WTC11 (cell line): ENCODE data around the gene SYTL1. TPM values are rescaled to one million over a fixed set of nuclear protein-coding genes. Genes with fewer than 3 reads are reported as not detected.

Experiments
- ATAC-seq: fragments of 200-7000 bp; cut with Tn5 transposase; 2 replicates; pipeline ENCODE4 v1.10.0; 2021; ENCODE audit warnings: mild to moderate bottlenecking, moderate library complexity
- CTCF ChIA-PET: fragments of 300-600 bp; sonication (Branson Sonifier 250); formaldehyde crosslinking; loops from one replicate; lab custom pipeline; 2021; ENCODE audit warnings: antibody characterized with exemption; lab: Charles Lee
- POLR2A ChIA-PET: fragments of 350-600 bp; sonication (Branson Sonifier 250); formaldehyde crosslinking; loops from one replicate; lab custom pipeline; 2021; ENCODE audit warnings: antibody characterized with exemption; lab: Charles Lee
- DNase-seq: peaks from one replicate; pipeline ENCODE4 v3.0.0; 2021; ENCODE audit warnings: low spot score
- H3K27ac Mint-ChIP-seq: 2 replicates; pipeline ENCODE4 v1.8.0; 2021; ENCODE audit warnings: mixed read lengths
- H3K27me3 Mint-ChIP-seq: 2 replicates; pipeline ENCODE4 v1.8.0; 2021; ENCODE audit warnings: low read depth, mild to moderate bottlenecking, moderate library complexity, mixed read lengths
- H3K36me3 Mint-ChIP-seq: 2 replicates; pipeline ENCODE4 v1.8.0; 2021; ENCODE audit warnings: mixed read lengths
- H3K4me1 Mint-ChIP-seq: 2 replicates; pipeline ENCODE4 v1.8.0; 2022; ENCODE audit warnings: mixed read lengths
- H3K4me3 Mint-ChIP-seq: 2 replicates; pipeline ENCODE4 v1.8.0; 2021; ENCODE audit warnings: mild to moderate bottlenecking, moderate library complexity, mixed read lengths
- H3K9me3 Mint-ChIP-seq: 2 replicates; pipeline ENCODE4 v1.8.0; 2021; ENCODE audit warnings: mixed read lengths
- CREM ChIP-seq: sonication (generic); formaldehyde crosslinking; IDR thresholded peaks from 2 replicates; pipeline ENCODE4 v1.8.1; 2022; ENCODE audit warnings: mild to moderate bottlenecking, missing genetic modification reagents, moderate library complexity
- EMX1 ChIP-seq: fragments of 250-450 bp; sonication (Bioruptor Pico); IDR thresholded peaks from 2 replicates; pipeline ENCODE4 v1.8.0; 2021; ENCODE audit warnings: mild to moderate bottlenecking
- ETV6 ChIP-seq: sonication (generic); formaldehyde crosslinking; IDR thresholded peaks from 2 replicates; pipeline ENCODE4 v1.8.1; 2022; ENCODE audit warnings: mild to moderate bottlenecking, missing genetic modification reagents
- FOXJ3 ChIP-seq: sonication (generic); formaldehyde crosslinking; IDR thresholded peaks from 2 replicates; pipeline ENCODE4 v1.9.0; 2021; ENCODE audit warnings: missing genetic modification reagents, mild to moderate bottlenecking, borderline replicate concordance
- FOXP1 ChIP-seq: sonication (generic); formaldehyde crosslinking; IDR thresholded peaks from 2 replicates; pipeline ENCODE4 v1.8.0; 2022; ENCODE audit warnings: missing genetic modification reagents, mild to moderate bottlenecking, moderate library complexity, borderline replicate concordance
- GABPB1 ChIP-seq: sonication (generic); formaldehyde crosslinking; IDR thresholded peaks from 2 replicates; pipeline ENCODE4 v1.8.1; 2023; ENCODE audit warnings: mild to moderate bottlenecking, missing genetic modification reagents
- KAT7 ChIP-seq: sonication (generic); formaldehyde crosslinking; IDR thresholded peaks from 2 replicates; pipeline ENCODE4 v1.8.1; 2023; ENCODE audit warnings: missing genetic modification reagents, mild to moderate bottlenecking, borderline replicate concordance
- NFYB ChIP-seq: sonication (generic); formaldehyde crosslinking; conservative IDR thresholded peaks from 2 replicates; pipeline ENCODE4 v1.8.0; 2022; ENCODE audit warnings: low read depth, missing genetic modification reagents
- SMAD3 ChIP-seq: sonication (generic); formaldehyde crosslinking; IDR thresholded peaks from 2 replicates; pipeline ENCODE4 v1.8.0; 2022; ENCODE audit warnings: missing genetic modification reagents, mild to moderate bottlenecking, borderline replicate concordance
- SP1 ChIP-seq: sonication (generic); formaldehyde crosslinking; conservative IDR thresholded peaks from 2 replicates; pipeline ENCODE4 v1.8.1; 2022; ENCODE audit warnings: missing genetic modification reagents
- TEAD1 ChIP-seq: sonication (generic); formaldehyde crosslinking; IDR thresholded peaks from 2 replicates; pipeline ENCODE4 v1.8.0; 2022; ENCODE audit warnings: mild to moderate bottlenecking, missing genetic modification reagents
- TP53 ChIP-seq: sonication (generic); formaldehyde crosslinking; IDR thresholded peaks from 2 replicates; pipeline ENCODE4 v1.8.1; 2023; ENCODE audit warnings: mild to moderate bottlenecking, missing genetic modification reagents
- ZBTB21 ChIP-seq: sonication (generic); formaldehyde crosslinking; IDR thresholded peaks from 2 replicates; pipeline ENCODE4 v1.8.1; 2023; ENCODE audit warnings: mild to moderate bottlenecking, missing genetic modification reagents, borderline replicate concordance
- ZNF232 ChIP-seq: sonication (generic); formaldehyde crosslinking; IDR thresholded peaks from 2 replicates; pipeline ENCODE4 v1.8.0; 2022; ENCODE audit warnings: mild to moderate bottlenecking, missing genetic modification reagents
- ZNF396 ChIP-seq: fragments of 250-450 bp; sonication (Bioruptor Pico); IDR thresholded peaks from 2 replicates; pipeline ENCODE4 v1.8.0; 2021; ENCODE audit warnings: mild to moderate bottlenecking, moderate library complexity, borderline replicate concordance
- ZNF416 ChIP-seq: fragments of 250-450 bp; sonication (Bioruptor Pico); IDR thresholded peaks from 2 replicates; pipeline ENCODE4 v1.9.0; 2021; ENCODE audit warnings: mild to moderate bottlenecking, inconsistent platforms
- total RNA-seq: library from RNA; stranded (reverse); gene quantifications from 3 replicates; pipeline ENCODE4 v1.2.3, GENCODE V29; 2021
- TF ChIP-seq, protein P1 (sequence below): sonication (generic); formaldehyde crosslinking; IDR thresholded peaks from 2 replicates; pipeline ENCODE4 v1.8.1; 2023; ENCODE audit warnings: mild to moderate bottlenecking, missing genetic modification reagents, moderate library complexity
- TF ChIP-seq, protein P2 (sequence below): sonication (generic); formaldehyde crosslinking; IDR thresholded peaks from 2 replicates; pipeline ENCODE4 v1.8.1; 2023; ENCODE audit warnings: mild to moderate bottlenecking, missing genetic modification reagents
- TF ChIP-seq, protein P3 (sequence below): sonication (generic); formaldehyde crosslinking; IDR thresholded peaks from 2 replicates; pipeline ENCODE4 v1.8.1; 2022; ENCODE audit warnings: mild to moderate bottlenecking, moderate library complexity, missing genetic modification reagents
- TF ChIP-seq, protein P4 (sequence below): fragments of 200-600 bp; IDR thresholded peaks from 2 replicates; pipeline ENCODE4 v1.8.0; 2022; ENCODE audit warnings: antibody characterized with exemption
- TF ChIP-seq, protein P5 (sequence below): sonication (generic); formaldehyde crosslinking; IDR thresholded peaks from 2 replicates; pipeline ENCODE4 v1.8.0; 2022; ENCODE audit warnings: mild to moderate bottlenecking, missing genetic modification reagents
- TF ChIP-seq, protein P6 (sequence below): sonication (generic); formaldehyde crosslinking; conservative IDR thresholded peaks from 2 replicates; pipeline ENCODE4 v1.8.1; 2023; ENCODE audit warnings: mild to moderate bottlenecking, low read depth, missing genetic modification reagents, moderate library complexity

The SYTL1 gene
- total RNA-seq, 1 experiment from 2014 or later = 18.0 TPM

DNA sequence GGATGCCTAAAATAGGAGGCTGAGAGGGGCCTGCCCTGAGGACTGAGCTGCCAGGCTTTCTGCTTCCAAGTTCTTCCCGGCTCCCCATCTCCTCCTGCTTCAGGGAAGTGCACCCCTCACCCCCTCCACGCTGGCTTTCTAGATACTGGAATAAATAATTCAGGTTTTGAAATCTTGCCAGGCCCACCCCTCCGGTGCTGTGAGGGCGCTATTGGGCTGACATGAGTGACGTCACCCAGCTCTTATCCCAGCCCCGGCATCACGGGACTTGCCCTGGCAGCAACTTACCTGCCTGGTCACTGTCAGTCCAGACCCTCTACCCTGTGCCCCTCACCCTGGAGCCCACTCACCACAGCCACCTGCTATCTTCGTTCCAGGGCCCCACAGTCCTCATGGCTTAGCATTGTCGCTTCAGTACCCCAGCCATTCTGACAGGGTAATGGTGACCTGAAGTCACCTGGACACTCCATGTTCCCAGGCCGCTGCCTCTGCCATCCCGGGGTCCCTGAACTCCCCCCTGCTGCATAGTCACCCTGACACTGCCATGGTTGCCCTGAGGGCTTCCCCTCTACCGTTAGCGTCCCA is 49.8 kb downstream of the SYTL1 start:
- peak overlapping the region; percentile 95 for H3K27ac Mint-ChIP-seq
- DNase-seq = peak; percentile 69
- ATAC-seq = peak; percentile 15
- H3K4me3 Mint-ChIP-seq = peak overlapping the region; percentile 73
- H3K27me3 Mint-ChIP-seq = peaks cover 10% of the 10 kb centered on the region
- peaks cover 18% of the 10 kb centered on the region for H3K4me1 Mint-ChIP-seq
- ChIA-PET POLR2A (interaction anchor here (0.9 to 2.1 kb wide), 3 partner anchors 9 to 41 kb away, joined by 3 to 7 read pairs (median 4); partner anchors contain the start of genes CD164L2 and MAP3K6), CTCF (interaction anchor here (0.7 to 13.1 kb wide), 40 partner anchors 9 to 347 kb away, joined by 3 to 260 read pairs (median 6); partner anchors contain the start of genes CD164L2, FAM76A, MAP3K6 and SYTL1)
- no peaks in the 10 kb centered on the region for H3K9me3 Mint-ChIP-seq
- H3K36me3 Mint-ChIP-seq = no peaks in the 10 kb centered on the region
- TF ChIP-seq, protein P1, sequence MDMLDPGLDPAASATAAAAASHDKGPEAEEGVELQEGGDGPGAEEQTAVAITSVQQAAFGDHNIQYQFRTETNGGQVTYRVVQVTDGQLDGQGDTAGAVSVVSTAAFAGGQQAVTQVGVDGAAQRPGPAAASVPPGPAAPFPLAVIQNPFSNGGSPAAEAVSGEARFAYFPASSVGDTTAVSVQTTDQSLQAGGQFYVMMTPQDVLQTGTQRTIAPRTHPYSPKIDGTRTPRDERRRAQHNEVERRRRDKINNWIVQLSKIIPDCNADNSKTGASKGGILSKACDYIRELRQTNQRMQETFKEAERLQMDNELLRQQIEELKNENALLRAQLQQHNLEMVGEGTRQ (CRISPR knock-in tag) = peak; percentile 22; the same call in 1 of the 2 replicates
- TF ChIP-seq ETV6 (CRISPR knock-in tag) (0 out of 2 replicates have a peak, but pooled peaks have one; percentile 28), ZNF396 (CRISPR knock-in tag) (no peak), SP1 (CRISPR knock-in tag) (no peak)

DNA sequence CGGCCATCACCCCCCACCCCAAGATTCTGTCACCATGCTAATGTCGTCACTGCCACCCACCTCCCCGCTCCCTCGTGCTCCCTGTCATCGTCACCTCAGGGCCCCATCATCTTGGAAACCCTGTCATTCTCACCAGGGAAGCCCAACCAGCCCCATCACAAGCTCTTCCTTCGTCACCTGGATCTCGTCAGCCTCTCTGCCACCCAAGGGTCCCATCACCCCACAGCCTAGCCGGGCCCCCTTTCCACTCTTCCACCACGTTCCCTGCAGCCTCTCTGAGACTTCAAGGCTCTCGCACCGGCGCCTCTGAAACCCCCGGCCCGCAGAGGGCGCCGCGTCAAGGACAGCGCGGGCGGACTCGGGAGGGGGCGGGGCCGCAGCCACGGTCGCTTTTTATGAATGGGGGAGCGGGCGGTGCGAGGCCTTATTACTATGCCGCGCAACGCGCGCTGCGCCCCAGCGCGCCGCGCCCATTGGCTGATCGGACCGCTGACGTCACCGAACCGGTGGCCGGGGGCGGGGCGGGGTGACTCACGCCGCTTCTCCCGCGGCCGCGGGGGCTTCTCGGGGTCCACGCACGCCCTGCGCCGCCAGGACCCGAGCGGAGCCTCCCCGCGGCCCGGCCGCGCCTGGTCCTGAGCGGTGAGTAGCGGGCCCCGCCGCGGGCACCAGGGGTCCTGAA is 50.4 kb downstream of the SYTL1 start, which contains the start of gene GPR3:
Gene GPR3, plus strand, starts transcription at position 527 of the 682 bp plus-strand sequence. CDS start 1,177 bp downstream, outside the sequence.
- POLR2A ChIA-PET = interaction anchor here (2.1 kb wide), 1 partner anchor 25 kb away, joined by 7 read pairs; the partner anchor contains the start of gene MAP3K6
- DNase-seq = peak; percentile 96
- peak within 1 kb of the TSS; percentile 91 for H3K4me3 Mint-ChIP-seq
- H3K36me3 Mint-ChIP-seq = no peaks in the 10 kb centered on the region
- peak; percentile 72 for ATAC-seq
- CTCF ChIA-PET = interaction anchor here (0.7 to 13.1 kb wide), 17 partner anchors 10 to 347 kb away, joined by 3 to 260 read pairs (median 8); partner anchors contain the start of genes CD164L2 and SYTL1
- H3K27me3 Mint-ChIP-seq = peaks cover 4% of the 10 kb centered on the region
- H3K27ac Mint-ChIP-seq = peak within 1 kb of the TSS; percentile 95
- H3K4me1 Mint-ChIP-seq = peaks cover 24% of the 10 kb centered on the region
- H3K9me3 Mint-ChIP-seq = no peaks in the 10 kb centered on the region
- 0 out of 2 replicates have a peak, but pooled peaks have one; percentile 70 for TF ChIP-seq KAT7 (CRISPR knock-in tag)
- TF ChIP-seq TP53 (CRISPR knock-in tag) = no peak
- TF ChIP-seq NFYB (CRISPR knock-in tag) = peak; percentile 72
- TF ChIP-seq, protein P2, sequence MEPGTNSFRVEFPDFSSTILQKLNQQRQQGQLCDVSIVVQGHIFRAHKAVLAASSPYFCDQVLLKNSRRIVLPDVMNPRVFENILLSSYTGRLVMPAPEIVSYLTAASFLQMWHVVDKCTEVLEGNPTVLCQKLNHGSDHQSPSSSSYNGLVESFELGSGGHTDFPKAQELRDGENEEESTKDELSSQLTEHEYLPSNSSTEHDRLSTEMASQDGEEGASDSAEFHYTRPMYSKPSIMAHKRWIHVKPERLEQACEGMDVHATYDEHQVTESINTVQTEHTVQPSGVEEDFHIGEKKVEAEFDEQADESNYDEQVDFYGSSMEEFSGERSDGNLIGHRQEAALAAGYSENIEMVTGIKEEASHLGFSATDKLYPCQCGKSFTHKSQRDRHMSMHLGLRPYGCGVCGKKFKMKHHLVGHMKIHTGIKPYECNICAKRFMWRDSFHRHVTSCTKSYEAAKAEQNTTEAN = 0 out of 2 replicates have a peak, but pooled peaks have one; percentile 22
- no peak for TF ChIP-seq FOXJ3 (CRISPR knock-in tag)
- TF ChIP-seq, protein P3, sequence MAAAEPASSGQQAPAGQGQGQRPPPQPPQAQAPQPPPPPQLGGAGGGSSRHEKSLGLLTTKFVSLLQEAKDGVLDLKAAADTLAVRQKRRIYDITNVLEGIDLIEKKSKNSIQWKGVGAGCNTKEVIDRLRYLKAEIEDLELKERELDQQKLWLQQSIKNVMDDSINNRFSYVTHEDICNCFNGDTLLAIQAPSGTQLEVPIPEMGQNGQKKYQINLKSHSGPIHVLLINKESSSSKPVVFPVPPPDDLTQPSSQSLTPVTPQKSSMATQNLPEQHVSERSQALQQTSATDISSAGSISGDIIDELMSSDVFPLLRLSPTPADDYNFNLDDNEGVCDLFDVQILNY = peak; percentile 91
- TF ChIP-seq TEAD1 (CRISPR knock-in tag) = peak; percentile 53; the same call in 1 of the 2 replicates
- TF ChIP-seq, protein P4, sequence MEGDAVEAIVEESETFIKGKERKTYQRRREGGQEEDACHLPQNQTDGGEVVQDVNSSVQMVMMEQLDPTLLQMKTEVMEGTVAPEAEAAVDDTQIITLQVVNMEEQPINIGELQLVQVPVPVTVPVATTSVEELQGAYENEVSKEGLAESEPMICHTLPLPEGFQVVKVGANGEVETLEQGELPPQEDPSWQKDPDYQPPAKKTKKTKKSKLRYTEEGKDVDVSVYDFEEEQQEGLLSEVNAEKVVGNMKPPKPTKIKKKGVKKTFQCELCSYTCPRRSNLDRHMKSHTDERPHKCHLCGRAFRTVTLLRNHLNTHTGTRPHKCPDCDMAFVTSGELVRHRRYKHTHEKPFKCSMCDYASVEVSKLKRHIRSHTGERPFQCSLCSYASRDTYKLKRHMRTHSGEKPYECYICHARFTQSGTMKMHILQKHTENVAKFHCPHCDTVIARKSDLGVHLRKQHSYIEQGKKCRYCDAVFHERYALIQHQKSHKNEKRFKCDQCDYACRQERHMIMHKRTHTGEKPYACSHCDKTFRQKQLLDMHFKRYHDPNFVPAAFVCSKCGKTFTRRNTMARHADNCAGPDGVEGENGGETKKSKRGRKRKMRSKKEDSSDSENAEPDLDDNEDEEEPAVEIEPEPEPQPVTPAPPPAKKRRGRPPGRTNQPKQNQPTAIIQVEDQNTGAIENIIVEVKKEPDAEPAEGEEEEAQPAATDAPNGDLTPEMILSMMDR = peak; percentile 20; the same call in 1 of the 2 replicates
- no peak for TF ChIP-seq FOXP1 (CRISPR knock-in tag)
- no peak for TF ChIP-seq EMX1 (CRISPR knock-in tag)
- no peak for TF ChIP-seq ZNF416 (CRISPR knock-in tag)
- TF ChIP-seq, protein P1 (CRISPR knock-in tag) = 0 out of 2 replicates have a peak, but pooled peaks have one; percentile 16
- no peak for TF ChIP-seq SMAD3 (CRISPR knock-in tag)
- TF ChIP-seq, protein P5, sequence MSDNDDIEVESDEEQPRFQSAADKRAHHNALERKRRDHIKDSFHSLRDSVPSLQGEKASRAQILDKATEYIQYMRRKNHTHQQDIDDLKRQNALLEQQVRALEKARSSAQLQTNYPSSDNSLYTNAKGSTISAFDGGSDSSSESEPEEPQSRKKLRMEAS = peak; percentile 60
- 0 out of 2 replicates have a peak, but pooled peaks have one; percentile 62 for TF ChIP-seq ZNF232 (CRISPR knock-in tag)
- TF ChIP-seq, protein P6, sequence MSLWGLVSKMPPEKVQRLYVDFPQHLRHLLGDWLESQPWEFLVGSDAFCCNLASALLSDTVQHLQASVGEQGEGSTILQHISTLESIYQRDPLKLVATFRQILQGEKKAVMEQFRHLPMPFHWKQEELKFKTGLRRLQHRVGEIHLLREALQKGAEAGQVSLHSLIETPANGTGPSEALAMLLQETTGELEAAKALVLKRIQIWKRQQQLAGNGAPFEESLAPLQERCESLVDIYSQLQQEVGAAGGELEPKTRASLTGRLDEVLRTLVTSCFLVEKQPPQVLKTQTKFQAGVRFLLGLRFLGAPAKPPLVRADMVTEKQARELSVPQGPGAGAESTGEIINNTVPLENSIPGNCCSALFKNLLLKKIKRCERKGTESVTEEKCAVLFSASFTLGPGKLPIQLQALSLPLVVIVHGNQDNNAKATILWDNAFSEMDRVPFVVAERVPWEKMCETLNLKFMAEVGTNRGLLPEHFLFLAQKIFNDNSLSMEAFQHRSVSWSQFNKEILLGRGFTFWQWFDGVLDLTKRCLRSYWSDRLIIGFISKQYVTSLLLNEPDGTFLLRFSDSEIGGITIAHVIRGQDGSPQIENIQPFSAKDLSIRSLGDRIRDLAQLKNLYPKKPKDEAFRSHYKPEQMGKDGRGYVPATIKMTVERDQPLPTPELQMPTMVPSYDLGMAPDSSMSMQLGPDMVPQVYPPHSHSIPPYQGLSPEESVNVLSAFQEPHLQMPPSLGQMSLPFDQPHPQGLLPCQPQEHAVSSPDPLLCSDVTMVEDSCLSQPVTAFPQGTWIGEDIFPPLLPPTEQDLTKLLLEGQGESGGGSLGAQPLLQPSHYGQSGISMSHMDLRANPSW (CRISPR knock-in tag) = no peak
- TF ChIP-seq GABPB1 (CRISPR knock-in tag) = no peak
- 0 out of 2 replicates have a peak, but pooled peaks have one; percentile 55 for TF ChIP-seq ZBTB21 (CRISPR knock-in tag)
- TF ChIP-seq CREM = peak; percentile 83
